Erythroblast (primary cell): ENCODE data around the gene DTD1.

ENCODE experiments used
- DNase-seq, 2 experiments: peaks; one replicate each; lab custom pipeline; 2025; lab: John Stamatoyannopoulos, UW
- GATA1 ChIP-seq: IDR thresholded peaks from 2 replicates; pipeline ENCODE4 v1.6.1; 2011; ENCODE audit warnings: low read depth, mild to moderate bottlenecking, control low read depth, low read length, moderate library complexity
- POLR2A ChIP-seq: IDR thresholded peaks from 2 replicates; pipeline ENCODE4 v1.6.1; 2011; ENCODE audit warnings: mild to moderate bottlenecking, low read length

DTD1 gene

GRCh38 chr20:18662279-18663040 is 74.6 kb downstream of the DTD1 start:
- DNase-seq = no peak
- TF ChIP-seq POLR2A = no peak
- TF ChIP-seq GATA1 = no peak

DNA sequence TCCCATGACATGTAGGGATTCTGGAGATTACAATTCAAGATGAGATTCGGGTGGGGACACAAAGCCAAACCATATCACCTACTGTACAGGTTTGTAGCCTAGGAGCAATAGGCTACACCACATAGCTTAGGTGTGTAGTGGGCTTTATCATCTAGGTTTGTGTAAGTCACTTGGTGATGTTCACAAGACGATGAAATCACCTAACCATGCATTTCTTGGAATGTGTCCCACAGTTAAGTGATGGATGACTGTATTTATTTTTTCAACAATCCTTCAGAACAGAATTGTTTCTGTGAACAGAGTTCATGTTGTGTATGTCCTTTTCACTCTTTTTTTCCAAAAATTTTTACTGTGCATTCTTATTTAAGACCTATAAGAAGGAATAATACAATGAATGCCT is 76.1 kb downstream of the DTD1 start:
- no peak for DNase-seq
- TF ChIP-seq GATA1 (no peak), POLR2A (no peak)

DNA sequence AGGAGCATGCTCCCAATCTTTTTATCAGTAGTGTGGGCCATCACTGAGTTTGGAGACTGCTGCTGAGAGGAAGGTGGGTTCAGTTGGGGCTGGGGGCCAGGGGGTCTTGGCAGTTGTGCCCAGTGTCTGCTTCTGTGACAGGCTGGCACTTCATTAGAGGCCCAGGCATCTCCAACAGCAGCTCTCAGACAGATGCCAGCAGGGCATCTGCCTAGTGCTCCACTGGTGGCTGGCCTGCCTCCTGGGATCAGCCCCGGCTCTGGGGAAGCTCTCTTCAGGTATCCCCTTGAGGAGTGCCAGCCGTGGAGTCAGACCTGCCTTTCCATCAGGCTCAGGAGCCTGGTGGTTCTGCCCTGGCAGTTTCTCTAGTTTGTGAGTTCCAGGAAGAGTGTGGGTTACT is 77.3 kb downstream of the DTD1 start:
- no peak for DNase-seq
- no peak for TF ChIP-seq POLR2A
- no peak for TF ChIP-seq GATA1

- DNase-seq = no peak
- TF ChIP-seq GATA1 (no peak), POLR2A (no peak)
Observed at GRCh38 chr20:18666803-18667415, 79.1 kb downstream of the DTD1 start.

- no peak for DNase-seq
Observed at GRCh38 chr20:18669241-18670019, 81.6 kb downstream of the DTD1 start.

GRCh38 chr20:18671203-18671710 is 83.4 kb downstream of the DTD1 start:
- TF ChIP-seq POLR2A (no peak), GATA1 (no peak)
- no peak for DNase-seq

More at GRCh38 chr20:18669241-18670019, 81.6 kb downstream of the DTD1 start:
- TF ChIP-seq GATA1 (no peak), POLR2A (no peak)

- no peak for DNase-seq
- TF ChIP-seq POLR2A (no peak), GATA1 (no peak)
Observed at GRCh38 chr20:18672834-18673233, 85.0 kb downstream of the DTD1 start.

DNA sequence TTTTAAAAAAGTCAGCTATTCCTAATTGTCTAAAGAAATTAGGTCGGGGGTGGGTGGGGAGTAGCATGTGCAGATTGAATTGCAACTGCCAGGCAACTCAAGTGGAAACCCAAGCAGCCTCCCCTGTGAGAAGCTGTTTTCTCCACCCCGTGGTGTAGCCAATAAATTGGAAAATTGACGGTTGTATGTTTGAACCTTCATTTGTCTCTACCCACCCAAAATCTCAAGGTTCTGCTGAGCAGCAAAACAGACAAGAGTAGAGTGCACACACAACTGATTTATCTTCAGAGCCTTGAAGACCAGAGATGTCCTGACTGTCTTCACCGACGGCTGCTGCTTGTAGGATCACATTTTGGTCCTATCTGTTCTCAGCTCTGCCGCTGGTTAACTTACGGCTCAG is 88.5 kb downstream of the DTD1 start:
- no peak for DNase-seq

DNA sequence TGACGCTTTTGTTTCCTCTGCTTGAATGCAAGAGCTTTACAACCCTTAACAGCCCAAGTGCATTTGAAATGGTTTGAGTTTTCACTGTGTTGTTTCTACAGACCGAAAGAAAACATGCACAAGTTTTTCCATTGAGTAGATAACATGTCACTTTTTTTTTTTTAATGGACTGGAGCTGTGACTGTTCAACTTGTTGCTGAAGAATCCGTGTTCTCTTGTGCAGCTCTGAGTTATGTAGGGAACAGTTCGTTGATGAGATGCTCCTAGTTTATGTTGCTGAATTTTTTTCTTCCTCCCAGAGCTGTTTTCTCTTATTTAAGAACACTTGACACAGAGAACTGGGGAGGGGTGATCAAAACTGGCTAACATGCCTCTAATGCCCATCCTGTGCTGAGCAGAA is 89.3 kb downstream of the DTD1 start:
- TF ChIP-seq GATA1 = no peak
- no peak for TF ChIP-seq POLR2A
- DNase-seq = no peak

More for the DNA sequence above, 88.5 kb downstream of the DTD1 start:
- TF ChIP-seq GATA1 = no peak
- TF ChIP-seq POLR2A = no peak

DNA sequence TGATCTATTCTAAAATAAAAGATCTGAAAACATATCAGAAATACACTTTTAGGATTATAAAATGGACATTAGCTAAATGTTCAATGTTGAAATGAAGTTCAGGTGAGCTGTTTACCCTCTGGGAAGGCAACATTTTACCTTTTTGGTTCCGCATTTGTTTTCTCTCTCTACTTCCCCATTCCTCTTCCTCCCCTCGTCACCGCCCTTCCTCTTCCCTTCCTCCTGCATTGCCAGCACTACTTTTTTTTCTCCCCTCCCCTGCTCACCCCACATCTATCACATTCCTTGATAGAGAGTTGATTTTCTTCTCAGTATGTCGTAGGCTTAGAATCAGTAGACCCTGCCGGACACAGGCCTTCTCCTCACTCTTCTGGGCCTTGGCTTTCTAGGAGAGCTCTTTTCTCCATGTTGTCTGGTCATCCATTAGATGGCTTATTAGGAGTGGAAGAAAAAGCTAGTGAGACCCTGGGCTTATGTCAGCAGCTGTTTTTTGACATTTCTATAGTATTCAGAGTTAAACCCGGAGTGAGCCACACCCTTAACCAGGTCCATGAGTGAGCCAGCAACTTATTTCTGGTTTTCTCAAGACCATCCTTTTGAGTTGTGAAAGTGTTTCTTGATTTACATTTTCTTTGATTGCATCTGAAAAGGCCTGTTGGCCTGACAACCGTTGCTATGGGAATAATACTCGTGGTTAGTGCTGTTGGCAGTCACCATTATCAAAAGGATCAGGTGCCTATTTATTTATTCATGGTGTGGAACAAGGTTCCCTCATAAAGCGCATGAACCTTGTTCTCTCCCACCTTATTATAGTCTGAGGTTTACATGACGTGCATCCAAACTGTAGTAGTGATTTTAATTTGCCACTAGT is 90.9 kb downstream of the DTD1 start:
- DNase-seq = no peak
- TF ChIP-seq GATA1 (no peak), POLR2A (no peak)

DNA sequence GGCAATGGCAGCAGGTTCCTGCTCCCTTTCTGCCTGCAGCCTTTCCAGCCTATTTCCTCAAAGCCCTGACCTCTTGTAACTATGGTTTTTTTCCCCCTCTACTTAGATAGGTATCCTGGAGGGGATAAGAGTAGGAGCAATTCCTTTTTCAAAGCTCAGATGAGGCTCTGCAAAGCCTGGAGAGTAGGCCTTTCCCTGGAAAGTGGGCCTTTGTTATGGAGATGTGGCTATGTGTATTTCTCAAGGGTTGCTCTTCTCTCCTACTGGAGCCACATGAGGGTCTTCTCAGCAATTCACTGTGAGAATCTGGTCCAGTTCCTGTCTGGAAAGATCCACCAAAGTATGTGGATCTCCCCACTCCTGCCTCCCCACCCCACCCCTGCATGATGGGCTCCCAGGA is 96.0 kb downstream of the DTD1 start:
- TF ChIP-seq GATA1 (no peak), POLR2A (no peak)
- no peak for DNase-seq

DNA sequence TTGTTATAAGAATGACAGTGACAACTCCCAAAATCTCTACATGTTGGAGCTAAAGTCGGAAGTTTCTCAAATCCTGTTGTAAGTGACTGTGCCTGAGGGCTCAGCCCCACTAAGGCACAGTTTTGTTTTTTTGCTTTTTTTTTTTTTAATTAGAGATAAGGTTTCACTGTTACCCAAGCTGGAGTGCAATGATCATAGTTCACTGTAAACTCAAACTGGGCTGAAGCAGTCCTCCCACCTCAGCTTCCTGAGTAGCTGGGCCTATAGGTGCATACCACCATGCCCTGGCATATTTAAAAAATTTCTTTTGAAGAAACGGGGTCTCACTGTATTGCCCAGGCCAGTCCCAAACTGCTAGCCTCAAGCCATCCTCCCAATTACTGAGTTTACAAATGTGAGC is 96.9 kb downstream of the DTD1 start:
- no peak for TF ChIP-seq GATA1
- TF ChIP-seq POLR2A = no peak
- DNase-seq = no peak

GRCh38 chr20:18685406-18685805 is 97.6 kb downstream of the DTD1 start:
- no peak for DNase-seq

More at GRCh38 chr20:18685406-18685805, 97.6 kb downstream of the DTD1 start:
- no peak for TF ChIP-seq GATA1
- TF ChIP-seq POLR2A = no peak
